ENCODE results near the gene DCTD. TPM values are rescaled to one million over a fixed set of nuclear protein-coding genes. Genes with fewer than 3 reads are reported as not detected.

Gene DCTD
- total RNA-seq, 3 donors from 2014 or later = 53.3 to 63.7 (median 55.4) TPM

DNA sequence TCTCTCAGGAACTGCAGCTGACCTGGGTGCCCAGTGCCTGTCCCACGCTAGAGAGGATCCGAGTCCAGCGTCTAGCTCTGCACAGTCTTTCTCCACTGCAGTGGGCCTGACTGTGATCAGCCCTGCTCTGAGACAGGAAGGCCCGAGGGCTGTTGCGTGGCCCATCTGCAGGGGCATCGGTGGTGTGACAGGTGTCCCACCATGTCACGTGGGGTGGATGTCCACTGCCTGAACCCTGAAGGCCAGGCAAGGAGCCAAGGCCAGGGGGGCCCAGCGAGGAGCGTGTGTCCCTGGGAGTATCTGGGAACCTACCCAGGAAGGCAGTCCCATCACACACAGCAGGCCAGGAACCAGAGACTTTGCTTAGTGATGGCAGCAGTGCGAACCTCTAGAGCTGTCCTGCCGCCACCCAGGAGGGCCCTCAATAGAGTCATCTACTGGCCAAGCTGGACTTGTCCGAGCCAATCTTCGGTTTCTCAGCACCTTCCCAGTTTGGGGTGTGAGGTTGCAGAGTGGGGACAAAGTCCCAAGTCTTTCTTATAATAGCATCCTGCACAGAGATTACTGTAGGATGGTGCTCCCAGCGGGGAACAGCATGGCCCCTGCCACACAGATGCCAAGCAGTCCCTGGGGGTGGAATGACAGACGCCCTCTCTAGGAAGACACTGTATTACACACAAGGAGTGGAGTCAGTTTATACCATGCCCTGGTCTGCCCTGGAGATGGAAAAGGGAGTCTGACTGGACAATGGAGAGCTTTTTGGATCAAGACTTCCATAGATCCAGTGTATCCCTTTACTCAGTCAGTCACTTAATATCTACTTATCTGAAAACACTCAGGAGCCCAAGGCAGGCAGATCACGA, 38.3 kb downstream of the DCTD start:
- ATAC-seq (no peak), DNase-seq (no peak)
- Histone ChIP-seq H3K9me3 (no peaks in the 10 kb centered on the region), H3K4me3 (no peak overlapping the region), H3K36me3 (ENCODE audit: low read depth) (no peaks in the 10 kb centered on the region), H3K4me1 (ENCODE audit: low read depth) (no peaks in the 10 kb centered on the region)
- intact Hi-C loops (cut with DNase I, micrococcal nuclease) = no loop called here
- TF ChIP-seq, protein P1, sequence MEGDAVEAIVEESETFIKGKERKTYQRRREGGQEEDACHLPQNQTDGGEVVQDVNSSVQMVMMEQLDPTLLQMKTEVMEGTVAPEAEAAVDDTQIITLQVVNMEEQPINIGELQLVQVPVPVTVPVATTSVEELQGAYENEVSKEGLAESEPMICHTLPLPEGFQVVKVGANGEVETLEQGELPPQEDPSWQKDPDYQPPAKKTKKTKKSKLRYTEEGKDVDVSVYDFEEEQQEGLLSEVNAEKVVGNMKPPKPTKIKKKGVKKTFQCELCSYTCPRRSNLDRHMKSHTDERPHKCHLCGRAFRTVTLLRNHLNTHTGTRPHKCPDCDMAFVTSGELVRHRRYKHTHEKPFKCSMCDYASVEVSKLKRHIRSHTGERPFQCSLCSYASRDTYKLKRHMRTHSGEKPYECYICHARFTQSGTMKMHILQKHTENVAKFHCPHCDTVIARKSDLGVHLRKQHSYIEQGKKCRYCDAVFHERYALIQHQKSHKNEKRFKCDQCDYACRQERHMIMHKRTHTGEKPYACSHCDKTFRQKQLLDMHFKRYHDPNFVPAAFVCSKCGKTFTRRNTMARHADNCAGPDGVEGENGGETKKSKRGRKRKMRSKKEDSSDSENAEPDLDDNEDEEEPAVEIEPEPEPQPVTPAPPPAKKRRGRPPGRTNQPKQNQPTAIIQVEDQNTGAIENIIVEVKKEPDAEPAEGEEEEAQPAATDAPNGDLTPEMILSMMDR (IDR thresholded peaks at IDR 0.05) = no peak

DNA sequence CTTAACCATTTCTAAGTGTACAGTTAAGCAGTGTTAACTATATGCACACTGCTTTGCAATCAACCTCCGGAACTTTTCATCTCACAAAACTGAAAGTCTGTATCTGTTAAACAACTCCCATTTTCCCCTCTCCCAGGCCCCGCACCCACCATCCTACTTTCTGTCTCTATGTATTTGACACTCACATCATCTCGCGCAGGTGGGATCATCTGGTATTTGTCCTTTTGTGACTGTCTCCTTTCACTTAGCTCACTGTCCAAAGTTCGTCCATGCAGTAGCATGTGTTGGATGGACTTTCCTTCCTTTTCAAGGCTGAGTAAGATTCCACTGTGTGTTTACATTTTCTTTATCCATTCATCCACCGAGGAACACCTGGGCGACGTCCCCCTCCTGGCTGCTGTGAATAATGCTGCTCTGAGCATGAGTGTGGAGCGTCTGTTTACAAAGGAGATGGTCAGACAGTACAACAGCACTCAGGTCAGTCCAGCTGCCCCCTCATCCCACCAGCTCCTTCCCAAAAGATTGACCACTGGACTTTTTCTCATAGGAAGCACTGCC, 39.8 kb downstream of the DCTD start:
- intact Hi-C loops (cut with DNase I, micrococcal nuclease) = no loop called here
- no peaks in the 10 kb centered on the region for H3K9me3 ChIP-seq
- ATAC-seq (no peak), DNase-seq (no peak)
- H3K4me3 ChIP-seq = no peak overlapping the region
- TF ChIP-seq, protein P1 (IDR thresholded peaks at IDR 0.05) = no peak
- H3K4me1 ChIP-seq (ENCODE audit: low read depth) = no peaks in the 10 kb centered on the region
- no peaks in the 10 kb centered on the region for H3K36me3 ChIP-seq (ENCODE audit: low read depth)

DNA sequence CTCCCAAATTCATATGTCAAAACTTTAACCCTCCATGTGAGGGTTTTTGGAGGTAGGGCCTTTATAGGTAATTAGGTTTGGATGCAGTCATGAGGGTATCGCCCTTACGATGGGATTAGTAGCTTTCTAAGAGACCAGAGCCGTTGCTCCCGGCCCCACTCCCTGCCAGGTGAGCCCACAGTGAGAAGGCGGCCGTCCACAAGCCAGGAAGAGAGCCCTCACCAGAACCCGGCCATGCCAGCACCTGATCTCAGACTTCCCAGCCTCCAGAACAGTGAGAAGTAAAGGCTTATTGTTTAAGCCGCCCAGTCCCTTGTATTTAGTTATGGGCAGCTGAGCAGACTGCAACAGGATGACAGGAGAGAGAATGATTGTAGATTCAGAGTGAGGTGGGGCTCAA, 40.8 kb downstream of the DCTD start:
- no peak for ATAC-seq
- no peak for DNase-seq
- no peaks in the 10 kb centered on the region for H3K36me3 ChIP-seq (ENCODE audit: low read depth)
- H3K4me1 ChIP-seq (ENCODE audit: low read depth) = no peaks in the 10 kb centered on the region
- H3K4me3 ChIP-seq = no peak overlapping the region
- no peaks in the 10 kb centered on the region for H3K9me3 ChIP-seq
- TF ChIP-seq, protein P1 (IDR thresholded peaks at IDR 0.05) = no peak
- intact Hi-C loops (cut with DNase I, micrococcal nuclease) = no loop called here

DNA sequence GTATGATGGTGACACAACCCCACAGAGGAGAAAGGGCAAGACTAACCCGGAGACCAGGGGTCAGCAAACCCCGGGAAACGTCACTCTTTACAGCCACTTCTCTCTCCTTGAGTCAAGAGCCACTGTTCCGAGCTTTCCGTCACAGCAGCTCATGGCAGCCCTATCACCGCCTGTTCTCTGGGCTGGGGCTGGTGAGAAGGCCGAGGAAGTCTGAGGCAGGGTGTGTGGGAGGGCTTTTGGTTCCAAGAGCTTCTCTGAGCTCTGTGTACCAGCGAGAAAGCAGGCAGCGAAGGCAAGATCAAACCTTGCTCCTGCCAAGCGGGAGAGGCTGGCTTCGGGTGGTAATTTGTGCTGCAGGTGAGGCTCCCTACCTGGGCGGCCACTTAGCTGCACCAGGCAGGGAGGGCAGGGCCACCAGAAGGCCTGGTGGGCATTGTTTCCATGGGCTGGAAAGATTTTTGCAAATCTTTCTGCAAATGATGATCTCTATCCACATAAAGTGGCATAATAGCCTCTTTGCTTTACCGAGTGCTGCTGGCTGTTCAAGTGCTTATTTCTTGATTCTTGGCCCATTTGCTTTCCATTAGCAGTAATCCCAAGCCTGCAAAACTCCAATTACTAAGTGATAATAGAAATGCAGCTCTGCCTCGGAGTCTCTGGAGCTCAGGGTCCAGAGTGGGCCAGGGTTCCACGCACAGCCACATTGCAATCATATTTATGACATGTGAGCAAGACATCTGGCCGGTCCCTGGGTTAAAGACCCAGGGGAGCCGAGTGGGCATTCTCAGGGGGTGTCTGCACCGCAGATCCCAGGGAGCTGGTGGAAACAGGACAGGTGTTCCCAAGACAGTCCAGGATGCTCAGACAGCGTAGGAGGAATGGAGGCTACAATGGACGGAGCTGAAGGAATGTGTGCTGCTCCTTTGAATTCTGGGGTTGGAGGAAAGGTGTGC, 41.5 kb downstream of the DCTD start:
- no peaks in the 10 kb centered on the region for H3K36me3 ChIP-seq (ENCODE audit: low read depth)
- H3K4me1 ChIP-seq (ENCODE audit: low read depth) = no peaks in the 10 kb centered on the region
- TF ChIP-seq, protein P1 (IDR thresholded peaks at IDR 0.05) = no peak
- intact Hi-C loops (cut with DNase I, micrococcal nuclease) = no loop called here
- no peak overlapping the region for H3K4me3 ChIP-seq
- DNase-seq (no peak), ATAC-seq (no peak)
- no peaks in the 10 kb centered on the region for H3K9me3 ChIP-seq

DNA sequence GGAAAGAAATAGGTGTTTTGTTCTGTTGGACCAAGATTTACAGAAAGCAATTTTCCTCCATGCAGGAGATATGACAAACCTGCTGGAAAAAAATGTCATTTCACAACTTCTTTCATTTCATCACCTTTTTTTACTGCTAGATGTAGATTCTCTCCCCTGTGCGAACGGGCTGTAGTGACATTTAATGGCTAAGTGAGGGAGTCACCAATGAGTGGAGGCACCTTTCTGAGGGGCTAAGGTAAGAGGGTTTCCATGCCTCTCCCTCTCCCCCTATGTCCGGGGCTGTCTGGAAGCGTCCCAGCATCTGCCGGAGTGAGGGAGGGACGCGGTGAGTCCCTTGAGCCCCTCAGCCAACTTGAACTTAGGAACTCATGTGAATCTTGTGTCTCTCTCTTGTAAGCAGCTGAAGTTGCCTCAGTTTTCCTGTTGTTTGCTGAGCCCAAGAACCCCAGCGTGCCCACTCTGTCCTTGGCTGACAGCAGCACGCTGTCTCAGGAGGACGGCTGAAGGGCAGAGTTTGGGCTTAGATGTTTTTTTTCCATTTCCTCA, 42.3 kb downstream of the DCTD start:
- intact Hi-C loops (cut with DNase I, micrococcal nuclease) = no loop called here
- TF ChIP-seq, protein P1 (IDR thresholded peaks at IDR 0.05) = no peak
- DNase-seq (no peak), ATAC-seq (no peak)
- no peaks in the 10 kb centered on the region for H3K9me3 ChIP-seq
- no peaks in the 10 kb centered on the region for H3K36me3 ChIP-seq (ENCODE audit: low read depth)
- no peak overlapping the region for H3K4me3 ChIP-seq
- H3K4me1 ChIP-seq (ENCODE audit: low read depth) = no peaks in the 10 kb centered on the region

Data from mucosa of descending colon (tissue), 3 donors.